Mesothelial cell of epicardium (in vitro differentiated cells): ENCODE data around the gene RYR3. TPM values are rescaled to one million over a fixed set of nuclear protein-coding genes. Genes with fewer than 3 reads are reported as not detected.

ENCODE experiments used
- DNase-seq, 2 experiments: peaks; one replicate each; pipeline ENCODE4 v3.0.0; 2021; ENCODE audit warnings: low spot score in 2 of 2; ENCODE audit not compliant: unreplicated experiment in 2 of 2
- H3K27ac Mint-ChIP-seq: 2 replicates; pipeline ENCODE4 v1.8.0; 2021; ENCODE audit warnings: mixed read lengths
- H3K27me3 Mint-ChIP-seq: 2 replicates; pipeline ENCODE4 v1.8.0; 2021; ENCODE audit warnings: low read depth, mixed read lengths
- H3K36me3 Mint-ChIP-seq: 2 replicates; pipeline ENCODE4 v1.8.0; 2021; ENCODE audit warnings: mixed read lengths
- H3K4me1 Mint-ChIP-seq: 2 replicates; pipeline ENCODE4 v1.8.0; 2021; ENCODE audit warnings: mixed read lengths
- H3K4me3 Mint-ChIP-seq: 2 replicates; pipeline ENCODE4 v1.8.0; 2021; ENCODE audit warnings: mild to moderate bottlenecking, moderate library complexity, mixed read lengths
- H3K9me3 Mint-ChIP-seq: 2 replicates; pipeline ENCODE4 v1.8.0; 2021; ENCODE audit warnings: mixed read lengths
- total RNA-seq: library from RNA; stranded (reverse); gene quantifications from 3 replicates; pipeline ENCODE4 v1.2.1, GENCODE V29; 2021
- TF ChIP-seq, protein P1 (sequence below): fragments of 200-600 bp; sonication (generic); IDR thresholded peaks from one replicate; pipeline ENCODE4 v1.5.0; 2021; ENCODE audit warnings: antibody characterized with exemption; ENCODE audit not compliant: unreplicated experiment

Gene RYR3
- total RNA-seq, 1 donor from 2014 or later, result 3.8 TPM

DNA sequence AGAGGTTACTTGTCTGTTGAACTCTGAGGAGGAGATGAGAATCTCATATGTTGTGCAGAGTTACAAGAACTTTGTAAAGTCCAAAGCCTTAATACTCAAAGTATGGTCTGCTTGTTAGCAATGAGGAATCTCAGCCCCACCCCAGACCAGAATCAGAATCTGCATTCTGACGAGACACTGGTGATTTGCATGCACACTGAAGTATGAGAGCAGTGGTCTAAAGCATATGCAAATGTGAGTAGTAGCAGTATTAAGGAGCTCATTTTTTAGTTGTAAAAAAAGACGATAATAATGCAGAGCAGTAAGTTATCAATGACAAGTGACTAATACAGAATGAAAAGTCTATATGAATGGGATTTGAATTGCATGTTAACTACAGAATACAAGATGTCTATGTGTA is 327.7 kb downstream of the RYR3 start:
- H3K9me3 Mint-ChIP-seq, result no peaks in the 10 kb centered on the region
- H3K27ac Mint-ChIP-seq, result no peak overlapping the region
- TF ChIP-seq, protein P1, sequence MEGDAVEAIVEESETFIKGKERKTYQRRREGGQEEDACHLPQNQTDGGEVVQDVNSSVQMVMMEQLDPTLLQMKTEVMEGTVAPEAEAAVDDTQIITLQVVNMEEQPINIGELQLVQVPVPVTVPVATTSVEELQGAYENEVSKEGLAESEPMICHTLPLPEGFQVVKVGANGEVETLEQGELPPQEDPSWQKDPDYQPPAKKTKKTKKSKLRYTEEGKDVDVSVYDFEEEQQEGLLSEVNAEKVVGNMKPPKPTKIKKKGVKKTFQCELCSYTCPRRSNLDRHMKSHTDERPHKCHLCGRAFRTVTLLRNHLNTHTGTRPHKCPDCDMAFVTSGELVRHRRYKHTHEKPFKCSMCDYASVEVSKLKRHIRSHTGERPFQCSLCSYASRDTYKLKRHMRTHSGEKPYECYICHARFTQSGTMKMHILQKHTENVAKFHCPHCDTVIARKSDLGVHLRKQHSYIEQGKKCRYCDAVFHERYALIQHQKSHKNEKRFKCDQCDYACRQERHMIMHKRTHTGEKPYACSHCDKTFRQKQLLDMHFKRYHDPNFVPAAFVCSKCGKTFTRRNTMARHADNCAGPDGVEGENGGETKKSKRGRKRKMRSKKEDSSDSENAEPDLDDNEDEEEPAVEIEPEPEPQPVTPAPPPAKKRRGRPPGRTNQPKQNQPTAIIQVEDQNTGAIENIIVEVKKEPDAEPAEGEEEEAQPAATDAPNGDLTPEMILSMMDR, result no peak
- no peak overlapping the region for H3K4me3 Mint-ChIP-seq
- no peak for DNase-seq
- no peaks in the 10 kb centered on the region for H3K4me1 Mint-ChIP-seq
- peaks cover 17% of the 10 kb centered on the region for H3K27me3 Mint-ChIP-seq
- no peaks in the 10 kb centered on the region for H3K36me3 Mint-ChIP-seq

DNA sequence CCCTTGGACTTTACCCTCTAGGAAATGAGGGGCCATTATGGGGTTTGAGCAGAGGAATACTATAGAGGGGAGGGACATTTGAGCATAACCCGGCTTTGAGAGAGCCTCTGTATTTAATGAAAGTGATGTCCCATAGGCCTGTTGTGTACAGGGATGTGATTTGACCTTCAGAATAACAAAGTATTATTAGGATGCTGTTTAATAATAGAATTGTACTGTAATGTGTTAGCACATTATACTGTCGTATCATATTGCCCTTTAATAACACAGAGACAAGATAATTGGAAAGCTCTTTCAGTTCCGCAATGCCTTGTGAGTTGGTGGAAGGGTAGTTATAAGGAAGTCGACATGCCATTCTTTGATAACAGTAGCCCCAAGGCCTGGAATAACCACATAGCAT is 328.3 kb downstream of the RYR3 start:
- TF ChIP-seq, protein P1, result no peak

DNA sequence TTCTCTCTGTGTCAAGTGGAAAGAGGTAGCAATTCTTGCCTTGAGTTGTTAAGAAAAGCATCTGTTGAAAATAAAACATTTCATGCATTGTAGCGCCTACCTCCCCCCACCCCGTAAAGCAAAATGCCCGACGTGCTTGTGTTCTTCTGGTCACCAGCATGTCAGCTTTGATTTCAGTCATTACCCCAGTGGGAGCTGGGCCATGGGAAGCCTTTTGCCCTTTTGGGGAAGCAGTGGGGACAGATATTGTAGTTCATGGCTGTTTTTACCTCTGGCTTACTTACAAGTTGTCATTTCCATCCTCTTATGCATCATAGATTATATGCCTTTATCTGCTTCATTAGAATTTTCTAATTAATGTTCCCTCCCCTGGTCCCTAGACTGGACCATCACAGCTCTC is 328.7 kb downstream of the RYR3 start:
- DNase-seq, result no peak
- Mint-ChIP-seq H3K9me3 (no peaks in the 10 kb centered on the region), H3K27me3 (peaks cover 17% of the 10 kb centered on the region), H3K4me3 (no peak overlapping the region), H3K4me1 (no peaks in the 10 kb centered on the region), H3K36me3 (no peaks in the 10 kb centered on the region), H3K27ac (no peak overlapping the region)
- TF ChIP-seq, protein P1, result no peak

More for the DNA sequence above, 328.3 kb downstream of the RYR3 start:
- no peak overlapping the region for H3K4me3 Mint-ChIP-seq
- H3K27me3 Mint-ChIP-seq, result peaks cover 17% of the 10 kb centered on the region
- H3K36me3 Mint-ChIP-seq, result no peaks in the 10 kb centered on the region
- H3K27ac Mint-ChIP-seq, result no peak overlapping the region
- no peak for DNase-seq
- no peaks in the 10 kb centered on the region for H3K9me3 Mint-ChIP-seq
- H3K4me1 Mint-ChIP-seq, result no peaks in the 10 kb centered on the region

DNA sequence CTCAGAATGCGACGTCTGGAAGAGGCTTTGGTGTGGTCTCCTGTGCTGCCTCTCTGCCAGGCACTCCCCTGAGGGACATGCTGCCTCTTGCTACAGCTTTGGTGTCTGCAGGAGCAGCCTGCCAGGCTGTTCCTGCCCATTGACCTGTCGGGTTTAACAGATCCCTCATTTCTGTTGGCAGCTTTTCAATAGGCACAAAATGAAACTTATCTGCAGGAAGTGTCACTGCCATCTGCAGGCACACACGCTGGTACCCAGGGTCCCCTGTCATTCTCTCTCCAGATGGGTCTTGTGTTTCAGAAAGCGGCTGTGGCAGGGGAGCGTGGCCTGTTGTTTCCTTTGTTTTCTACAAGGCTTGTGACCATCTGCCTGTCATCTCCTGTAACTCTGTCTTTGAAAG is 329.2 kb downstream of the RYR3 start:
- no peak for DNase-seq
- Mint-ChIP-seq H3K4me1 (no peaks in the 10 kb centered on the region), H3K27me3 (peaks cover 17% of the 10 kb centered on the region), H3K4me3 (no peak overlapping the region), H3K27ac (no peak overlapping the region), H3K36me3 (no peaks in the 10 kb centered on the region), H3K9me3 (no peaks in the 10 kb centered on the region)
- TF ChIP-seq, protein P1, result no peak

DNA sequence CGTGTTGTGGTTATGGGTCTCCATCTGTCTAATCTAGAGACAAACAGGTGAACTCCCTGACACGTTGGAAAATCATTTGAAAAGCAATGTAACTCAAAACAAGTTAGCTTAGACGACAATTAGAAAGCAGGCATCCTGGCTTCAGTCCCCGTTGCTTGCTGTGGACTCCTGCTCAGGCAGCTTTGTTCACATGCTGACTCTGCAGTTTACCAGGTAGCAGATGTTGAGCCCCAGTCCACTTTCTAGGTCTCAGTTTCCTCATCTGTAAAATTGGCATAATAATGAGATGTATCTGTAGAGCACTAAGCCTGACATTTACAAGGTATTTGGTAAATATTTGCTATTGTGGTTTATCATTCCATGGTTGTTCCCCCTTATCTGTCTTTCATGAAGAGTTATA is 330.3 kb downstream of the RYR3 start:
- H3K9me3 Mint-ChIP-seq, result no peaks in the 10 kb centered on the region
- H3K27ac Mint-ChIP-seq, result no peak overlapping the region
- H3K4me1 Mint-ChIP-seq, result peaks cover 2% of the 10 kb centered on the region
- DNase-seq, result no peak
- peaks cover 13% of the 10 kb centered on the region for H3K27me3 Mint-ChIP-seq
- no peaks in the 10 kb centered on the region for H3K36me3 Mint-ChIP-seq
- TF ChIP-seq, protein P1, result no peak
- H3K4me3 Mint-ChIP-seq, result no peak overlapping the region

DNA sequence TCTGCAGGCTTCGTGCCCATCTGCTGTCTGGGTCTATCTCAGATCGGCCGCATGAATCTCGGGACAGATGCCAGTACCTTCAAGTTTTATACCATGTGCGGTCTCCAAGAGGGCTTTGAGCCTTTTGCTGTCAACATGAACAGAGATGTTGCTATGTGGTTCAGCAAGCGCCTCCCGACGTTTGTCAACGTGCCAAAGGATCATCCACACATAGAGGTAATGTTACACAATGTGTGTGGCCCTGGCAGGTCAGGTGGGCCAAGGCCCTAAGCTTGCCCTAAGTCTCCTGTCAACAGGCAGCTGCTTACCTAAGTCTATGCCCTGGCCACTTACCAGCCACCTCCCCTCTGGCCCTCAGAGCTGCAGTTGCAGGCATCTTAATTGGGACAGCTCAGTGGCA is 333.5 kb downstream of the RYR3 start:
- H3K27me3 Mint-ChIP-seq, result peaks cover 14% of the 10 kb centered on the region
- peaks cover 7% of the 10 kb centered on the region for H3K4me1 Mint-ChIP-seq
- no peaks in the 10 kb centered on the region for H3K9me3 Mint-ChIP-seq
- no peaks in the 10 kb centered on the region for H3K36me3 Mint-ChIP-seq
- no peak overlapping the region for H3K27ac Mint-ChIP-seq
- DNase-seq, result no peak
- H3K4me3 Mint-ChIP-seq, result no peak overlapping the region
- TF ChIP-seq, protein P1, result no peak
